Psoas muscle (tissue), 8 donors: ENCODE data around the gene GRK5. TPM values are rescaled to one million over a fixed set of nuclear protein-coding genes. Genes with fewer than 3 reads are reported as not detected.

Source experiments
- ATAC-seq, 4 donors: fragments of 200-7000 bp; cut with Tn5 transposase; one replicate each; pipeline ENCODE4 v1.9.1; 2020; ENCODE audit warnings: moderate library complexity in 3 of 4, mild to moderate bottlenecking in 2 of 4
- DNase-seq, 2 donors: peaks; one replicate each; pipeline ENCODE4 v3.0.0-alpha.2; 2020
- H3K27ac ChIP-seq: fragments of 200-600 bp; one replicate; pipeline ENCODE4 v1.8.0; 2022
- H3K27me3 ChIP-seq, 3 donors: fragments of 200-600 bp in 1 of 3; one replicate each; pipeline versions ENCODE4 v1.6.1 to v1.8.0; 2013 to 2022; ENCODE audit warnings: low read length in 2 of 3, mild to moderate bottlenecking in 2 of 3, moderate library complexity in 1 of 3; ENCODE audit not compliant: insufficient read depth in 3 of 3
- H3K36me3 ChIP-seq, 2 donors: fragments of 200-600 bp in 1 of 2; one replicate each; pipeline versions ENCODE4 v1.6.1 to v1.8.0; 2013 to 2022; ENCODE audit warnings: low read depth in 1 of 2, mild to moderate bottlenecking in 1 of 2, moderate library complexity in 1 of 2; ENCODE audit not compliant: insufficient read depth in 1 of 2
- H3K4me1 ChIP-seq: fragments of 200-600 bp; one replicate; pipeline ENCODE4 v1.8.0; 2022
- H3K4me3 ChIP-seq: fragments of 200-600 bp; one replicate; pipeline ENCODE4 v1.8.0; 2022; ENCODE audit warnings: mild to moderate bottlenecking
- H3K9me3 ChIP-seq: fragments of 200-600 bp; one replicate; pipeline ENCODE4 v1.8.0; 2022
- CTCF ChIP-seq: fragments of 200-600 bp; IDR thresholded peaks from one replicate; pipeline ENCODE4 v1.8.0; 2022; ENCODE audit warnings: antibody characterized with exemption
- WGBS, 3 donors: extraction: QIAGEN DNeasy Blood & Tissue Kit; methylation state at CpG; one replicate each; pipeline versions ENCODE4 v1.1.6 to v1.1.7; 2013; 5-methylcytosine and 5-hydroxymethylcytosine counted together
- intact Hi-C, 2 donors: fragments of 100-400 bp; cut with DNase I; formaldehyde crosslinking; loops; one replicate each; pipeline versions ENCODE4 v1.11.0 to v1.14.2; 2022
- polyA plus RNA-seq, 3 donors: library from polyadenylated mRNA; stranded (reverse); fragments of 200-250 nt; gene quantifications; one replicate each; pipeline ENCODE4 v1.2.3, GENCODE V29; 2013
- total RNA-seq, 4 donors: library from RNA; stranded (reverse); fragmentation: NEBNext Ultra II Directional in 2 of 4; extraction: Animal tissue kit (Norgen Biotek cat#: 25700) in 2 of 4; gene quantifications; one replicate each; pipeline versions ENCODE4 v1.2.1 to v1.2.4, GENCODE V29; 2021 to 2023
- donor health status: healthy with polysubstance abuse.
- donor health status: DM: no; HTN: no; CAD: no; lungs with moderate emphysema.
- donor health status: Bipolar disorder and iron deficiency.
- donor health status: healthy.
- donor health status: DM: yes; HTN: yes; CAD: no.
- donor health status: DM: no; HTN: no; CAD: no.
- donor health status: DM: no; HTN: no; CAD: no.
- donor health status: DM: yes; HTN: yes; CAD: no.

GRK5 gene
- total and polyA plus RNA-seq, 7 donors: 7.0 to 15.5 (median 8.0) TPM

GRCh38 chr10:119503821-119504220 is 296.4 kb downstream of the GRK5 start:
- 87 to 97% (median 91%) methylated on average over 5 of the region's 5 CpGs for WGBS, 3 donors
- Histone ChIP-seq H3K4me1 (no peaks in the 10 kb centered on the region), H3K36me3 (no peaks in the 10 kb centered on the region), H3K27ac (no peak overlapping the region), H3K9me3 (no peaks in the 10 kb centered on the region), H3K4me3 (no peak overlapping the region), H3K27me3 (no peaks in the 10 kb centered on the region)
- no peak for DNase-seq
- intact Hi-C loops: no loop called here
- ATAC-seq: no peak
- no peak for TF ChIP-seq CTCF

- Histone ChIP-seq H3K4me1 (no peaks in the 10 kb centered on the region), H3K27me3 (no peaks in the 10 kb centered on the region), H3K27ac (no peak overlapping the region), H3K36me3 (no peaks in the 10 kb centered on the region), H3K9me3 (no peaks in the 10 kb centered on the region), H3K4me3 (no peak overlapping the region)
- DNase-seq (no peak), ATAC-seq (no peak)
- intact Hi-C loops: no loop called here
- TF ChIP-seq CTCF: no peak
- WGBS, 3 donors: 82 to 87% (median 86%) methylated on average over 10 of the region's 10 CpGs
These were observed 297.3 kb downstream of the GRK5 start for GRCh38 chr10:119504651-119505050.

GRCh38 chr10:119505131-119505551 is 297.8 kb downstream of the GRK5 start:
- intact Hi-C loops: no loop called here
- peaks cover 2% of the 10 kb centered on the region for H3K4me1 ChIP-seq
- ATAC-seq (no peak), DNase-seq (no peak)
- 38 to 39% (median 38%) methylated on average over 11 to 12 of the region's 12 CpGs for WGBS, 3 donors
- no peaks in the 10 kb centered on the region for H3K27me3 ChIP-seq
- no peak overlapping the region for H3K4me3 ChIP-seq
- TF ChIP-seq CTCF: no peak
- H3K27ac ChIP-seq: no peak overlapping the region
- H3K36me3 ChIP-seq: no peaks in the 10 kb centered on the region
- H3K9me3 ChIP-seq: no peaks in the 10 kb centered on the region

Other genes starting within 250 kb of the GRK5 start
- 10 to 100 TPM in 3 of 4 donors, 1 to 10 TPM in 1; 9.7 to 59.4 (median 17.1) TPM for gene NANOS1, start 177.9 kb upstream of the GRK5 start, total RNA-seq
- gene NANOS1, start 177.9 kb upstream of the GRK5 start, polyA plus RNA-seq: 10 to 100 TPM in 2 of 3 donors, 1 to 10 TPM in 1; 1.4 to 32.8 (median 30.7) TPM
- 100 to 1,000 TPM; 148 to 226 (median 190) TPM for gene EIF3A, start 126.8 kb upstream of the GRK5 start, total RNA-seq
- gene EIF3A, start 126.8 kb upstream of the GRK5 start, polyA plus RNA-seq: 100 to 1,000 TPM in 2 of 3 donors, 10 to 100 TPM in 1; 71.3 to 120 (median 108) TPM
- 10 to 100 TPM; 13.9 to 22.1 (median 20.1) TPM for gene DENND10, start 103.5 kb upstream of the GRK5 start, total RNA-seq
- 10 to 100 TPM in 2 of 3 donors, 1 to 10 TPM in 1; 6.6 to 27.9 (median 12.9) TPM for gene DENND10, start 103.5 kb upstream of the GRK5 start, polyA plus RNA-seq
- 10 to 100 TPM; 37.1 to 48.9 (median 43.9) TPM for gene SFXN4, start 41.9 kb upstream of the GRK5 start, total RNA-seq
- 10 to 100 TPM; 49.0 to 67.2 (median 65.7) TPM for gene SFXN4, start 41.9 kb upstream of the GRK5 start, polyA plus RNA-seq
- 100 to 1,000 TPM; 186 to 212 (median 201) TPM for gene PRDX3, start 28.8 kb upstream of the GRK5 start, total RNA-seq
- 100 to 1,000 TPM; 182 to 331 (median 204) TPM for gene PRDX3, start 28.8 kb upstream of the GRK5 start, polyA plus RNA-seq